ENCODE measurements around the gene TAF11L10. TPM values are rescaled to one million over a fixed set of nuclear protein-coding genes. Genes with fewer than 3 reads are reported as not detected.
"Not testable (repeated sequence)": the region's sequence is repeated elsewhere in the genome, so short reads cannot be mapped to it uniquely, and the experiment has no call there.

TAF11L10 gene
- not detected in 2 replicates for total RNA-seq (2014; rRNA removed; shearing (Covaris generic))

DNA sequence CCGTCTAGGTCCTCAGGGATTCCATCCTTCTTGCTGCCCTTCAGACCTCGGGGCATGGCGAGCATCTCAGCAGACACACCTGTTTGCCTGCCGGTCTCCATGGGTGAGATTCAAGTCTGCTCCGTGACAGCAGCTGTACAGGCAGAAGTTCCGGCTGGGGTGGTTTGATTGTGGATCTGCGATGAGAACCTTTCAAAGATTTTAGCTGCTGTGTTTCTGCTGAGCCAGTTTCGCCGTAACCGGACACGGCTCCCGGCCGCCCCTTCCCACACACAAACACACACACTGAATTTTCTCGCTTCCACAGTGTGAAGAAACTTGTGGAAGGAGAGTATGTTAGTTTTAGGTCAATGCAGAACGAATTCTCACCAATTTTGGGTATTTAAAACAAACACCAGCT is at the start of gene TAF11L10:
TAF11L10 (minus strand) TSS at position 101 of the 400 bp plus-strand sequence.
- not testable (repeated sequence) for H3K27ac ChIP-seq; H3K27me3 ChIP-seq; H3K36me3 ChIP-seq; DNase-seq; H3K4me3 ChIP-seq; H3K9me3 ChIP-seq (replicated peaks); H3K4me1 ChIP-seq

DNA sequence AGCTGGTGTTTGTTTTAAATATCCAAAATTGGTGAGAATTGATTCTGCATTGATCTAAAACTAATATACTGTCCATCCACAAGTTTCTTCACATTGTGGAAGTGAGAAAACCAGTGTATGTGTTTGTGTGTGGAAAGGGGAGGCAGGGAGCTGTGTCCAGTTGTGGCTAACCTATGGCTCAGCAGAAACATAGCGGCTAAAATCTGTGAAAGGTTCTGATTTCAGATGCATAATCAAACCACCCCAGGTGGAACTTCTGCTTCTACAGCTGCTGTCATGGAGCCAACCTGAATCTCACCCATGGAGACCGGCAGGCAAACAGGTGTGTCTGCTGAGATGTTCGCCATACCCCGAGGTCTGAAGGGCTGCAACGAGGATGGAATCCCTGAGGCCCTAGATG is 36.5 kb upstream of the TAF11L10 start, which contains the start of gene TAF11L14:
TAF11L14 (plus strand) TSS at position 301 of the 400 bp plus-strand sequence.
- no peaks in the 10 kb centered on the region for H3K27me3 ChIP-seq
- H3K36me3 ChIP-seq: no peaks in the 10 kb centered on the region
- H3K27ac ChIP-seq: no peak within 1 kb of the TSS
- H3K9me3 ChIP-seq (replicated peaks): no peaks in the 10 kb centered on the region
- no peak within 1 kb of the TSS for H3K4me3 ChIP-seq
- no peak for DNase-seq
- H3K4me1 ChIP-seq: no peaks in the 10 kb centered on the region

DNA sequence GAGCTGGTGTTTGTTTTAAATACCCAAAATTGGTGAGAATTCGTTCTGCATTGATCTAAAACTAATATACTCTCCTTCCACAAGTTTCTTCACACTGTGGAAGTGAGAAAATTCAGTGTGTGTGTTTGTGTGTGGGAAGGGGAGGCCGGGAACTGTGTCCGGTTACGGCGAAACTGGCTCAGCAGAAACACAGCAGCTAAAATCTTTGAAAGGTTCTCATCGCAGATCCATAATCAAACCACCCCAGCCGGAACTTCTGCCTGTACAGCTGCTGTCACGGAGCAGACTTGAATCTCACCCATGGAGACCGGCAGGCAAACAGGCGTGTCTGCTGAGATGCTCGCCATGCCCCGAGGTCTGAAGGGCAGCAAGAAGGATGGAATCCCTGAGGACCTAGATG is 34.2 kb upstream of the TAF11L10 start, which contains the start of gene TAF11L13:
TAF11L13 (plus strand) TSS at position 301 of the 400 bp plus-strand sequence.
- not testable (repeated sequence) for H3K4me1 ChIP-seq; H3K36me3 ChIP-seq; H3K4me3 ChIP-seq; H3K9me3 ChIP-seq (replicated peaks); H3K27me3 ChIP-seq; DNase-seq; H3K27ac ChIP-seq

DNA sequence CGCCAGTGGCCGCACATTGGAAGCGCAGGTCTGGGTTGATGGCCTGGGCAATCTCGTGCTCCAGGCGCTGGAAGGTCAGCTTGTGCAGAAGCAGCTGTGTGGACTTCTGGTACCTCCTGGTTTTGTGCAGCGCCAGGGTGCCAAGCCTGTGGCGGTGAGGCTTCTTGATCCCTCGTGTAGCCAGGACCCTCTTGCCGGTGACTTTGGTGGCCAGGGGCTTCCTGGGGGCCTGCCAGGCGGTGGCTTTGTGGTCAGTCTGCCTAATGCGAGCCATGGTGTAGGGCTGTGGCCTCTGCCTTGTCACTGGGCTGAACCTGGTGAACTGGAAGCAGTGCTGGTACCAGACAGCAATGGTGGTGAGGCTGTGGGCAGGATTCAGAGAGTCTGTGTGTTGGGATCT is 28.1 kb upstream of the TAF11L10 start:
- H3K4me1 ChIP-seq: no peaks in the 10 kb centered on the region

DNA sequence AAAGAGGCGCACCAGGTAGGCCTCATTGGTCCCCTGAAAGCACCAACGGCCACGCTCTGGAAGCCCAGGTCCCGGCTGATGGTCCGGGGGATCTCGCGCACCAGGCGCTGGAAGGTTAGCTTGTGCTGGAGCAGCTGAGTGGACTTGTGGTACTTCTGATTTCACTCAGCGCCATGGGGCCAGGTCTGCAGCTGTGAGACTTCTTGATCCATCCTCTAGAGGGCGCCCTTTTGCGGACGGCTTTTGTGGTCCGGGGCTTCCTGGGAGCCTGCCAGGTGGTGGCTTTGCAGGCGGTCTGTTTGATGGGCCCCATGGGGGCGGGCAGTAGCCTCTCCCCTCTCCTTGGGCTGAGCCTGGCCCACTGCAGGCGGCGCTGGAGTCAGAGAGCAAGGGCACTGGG is 23.0 kb upstream of the TAF11L10 start:
- peak in 1 of 2 experiments; percentile 3 for DNase-seq
- Histone ChIP-seq H3K4me1 (no peaks in the 10 kb centered on the region), H3K9me3 (replicated peaks) (no peaks in the 10 kb centered on the region), H3K27me3 (no peaks in the 10 kb centered on the region), H3K36me3 (no peaks in the 10 kb centered on the region), H3K27ac (no peak overlapping the region), H3K4me3 (no peak overlapping the region)

More for the DNA sequence above, 28.1 kb upstream of the TAF11L10 start:
- DNase-seq: no peak
- Histone ChIP-seq H3K36me3 (no peaks in the 10 kb centered on the region), H3K4me3 (no peak overlapping the region), H3K27me3 (no peaks in the 10 kb centered on the region), H3K9me3 (replicated peaks) (no peaks in the 10 kb centered on the region), H3K27ac (no peak overlapping the region)

DNA sequence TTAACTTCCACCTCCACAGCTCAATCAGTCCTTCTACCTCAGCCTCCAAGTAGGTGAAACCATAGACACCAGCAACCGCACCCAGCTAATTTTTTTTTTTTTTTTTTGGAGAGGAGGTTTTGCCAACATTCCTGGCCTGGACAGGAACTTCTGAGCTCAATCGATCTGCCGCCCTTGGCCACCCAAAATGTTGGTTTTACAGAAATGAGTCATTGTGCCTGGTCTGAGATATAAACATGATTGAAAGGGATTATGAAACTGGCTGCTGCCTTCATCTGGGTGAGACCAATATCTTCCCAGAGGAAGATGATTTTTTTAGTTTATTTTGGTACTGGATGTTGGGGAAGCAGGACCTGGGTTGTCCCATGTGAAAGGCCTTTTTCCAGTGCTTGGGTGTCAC is 21.7 kb upstream of the TAF11L10 start:
- Histone ChIP-seq H3K9me3 (replicated peaks) (no peaks in the 10 kb centered on the region), H3K36me3 (no peaks in the 10 kb centered on the region), H3K27me3 (no peaks in the 10 kb centered on the region), H3K27ac (no peak overlapping the region), H3K4me1 (no peaks in the 10 kb centered on the region), H3K4me3 (no peak overlapping the region)
- no peak for DNase-seq

DNA sequence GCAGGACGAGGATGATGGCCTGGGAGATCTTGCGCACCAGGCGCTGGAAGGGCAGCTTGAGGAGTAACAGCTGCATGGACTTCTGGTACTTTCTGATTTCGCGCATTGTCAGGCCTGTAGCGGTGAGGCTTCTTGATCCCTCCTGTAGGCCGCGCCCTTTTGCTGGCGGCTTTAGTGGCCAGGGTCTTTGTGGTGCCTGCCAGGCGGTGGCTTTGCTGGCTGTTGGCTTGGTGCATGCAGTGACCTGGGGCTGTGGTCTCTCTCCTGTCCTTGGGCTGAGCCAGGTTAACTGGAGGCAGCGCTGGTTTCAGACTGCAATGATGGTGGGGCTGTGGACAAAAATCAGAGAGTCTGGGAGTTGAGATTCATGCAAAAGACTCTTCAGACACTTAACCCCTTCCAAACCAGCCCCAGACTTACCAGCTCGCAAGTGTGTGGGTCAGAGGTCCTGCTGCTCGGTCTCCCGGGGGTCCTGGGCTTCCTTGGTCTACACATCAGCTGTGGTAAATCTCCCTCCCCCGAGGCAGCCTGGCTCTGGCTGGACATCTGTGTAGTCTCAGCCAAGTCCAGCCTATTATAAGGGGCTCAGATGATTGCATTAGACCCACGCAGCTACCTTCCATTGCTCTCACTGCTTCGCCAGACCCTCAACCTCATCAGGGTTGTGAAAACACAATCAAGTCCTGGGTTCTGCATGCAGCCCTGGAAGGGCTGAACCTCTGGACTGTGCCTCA is 17.4 kb upstream of the TAF11L10 start:
- Histone ChIP-seq H3K4me3 (no peak overlapping the region), H3K27me3 (no peaks in the 10 kb centered on the region)

DNA sequence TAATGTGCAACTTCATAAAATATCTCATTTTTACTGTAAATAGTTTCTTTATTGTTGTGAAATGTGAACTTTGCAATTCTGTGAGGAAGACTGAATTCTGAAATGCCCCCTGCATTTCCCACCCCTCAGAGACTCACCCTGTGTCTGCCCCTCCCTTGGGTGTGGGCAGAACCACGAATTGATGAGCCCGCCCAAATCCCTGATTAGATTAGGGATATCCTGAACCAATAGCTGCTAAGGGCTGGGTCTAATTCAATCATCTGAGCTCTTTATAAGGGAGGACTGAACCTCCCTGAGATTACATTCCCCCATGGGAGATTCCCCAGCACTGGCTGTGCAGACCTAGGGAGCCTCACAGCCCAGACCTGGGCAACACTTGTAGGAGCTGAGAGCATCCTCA is 12.5 kb upstream of the TAF11L10 start, which contains the start of gene TAF11L12:
TAF11L12 (plus strand) TSS at position 301 of the 400 bp plus-strand sequence.
- H3K27me3 ChIP-seq; DNase-seq; H3K9me3 ChIP-seq (replicated peaks); H3K27ac ChIP-seq; H3K36me3 ChIP-seq; H3K4me1 ChIP-seq; H3K4me3 ChIP-seq: not testable (repeated sequence)

More for the DNA sequence above, 17.4 kb upstream of the TAF11L10 start:
- Histone ChIP-seq H3K9me3 (replicated peaks) (no peaks in the 10 kb centered on the region), H3K36me3 (no peaks in the 10 kb centered on the region), H3K27ac (no peak overlapping the region), H3K4me1 (no peaks in the 10 kb centered on the region)
- DNase-seq: no peak

DNA sequence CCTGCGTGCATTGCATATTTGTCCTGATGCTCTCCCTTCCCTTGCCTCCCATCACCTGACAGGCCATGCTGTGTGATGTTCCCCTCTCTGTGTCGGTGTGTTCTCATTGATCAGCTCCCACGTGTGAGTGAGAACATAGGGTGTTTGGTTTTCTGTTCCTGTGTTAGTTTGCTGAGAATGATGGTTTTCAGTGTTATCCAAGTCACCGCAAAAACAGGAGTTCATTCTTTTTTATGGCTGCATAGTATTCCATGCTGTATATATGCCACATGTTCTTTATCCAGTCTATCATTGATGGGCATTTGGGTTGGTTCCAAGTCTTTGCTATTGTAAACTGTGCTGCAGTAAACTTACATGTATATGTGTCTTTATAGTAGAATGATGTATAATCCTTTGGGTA is 9.8 kb upstream of the TAF11L10 start:
- not testable (repeated sequence) for H3K4me3 ChIP-seq; H3K27ac ChIP-seq; DNase-seq; H3K4me1 ChIP-seq; H3K27me3 ChIP-seq; H3K9me3 ChIP-seq (replicated peaks); H3K36me3 ChIP-seq

DNA sequence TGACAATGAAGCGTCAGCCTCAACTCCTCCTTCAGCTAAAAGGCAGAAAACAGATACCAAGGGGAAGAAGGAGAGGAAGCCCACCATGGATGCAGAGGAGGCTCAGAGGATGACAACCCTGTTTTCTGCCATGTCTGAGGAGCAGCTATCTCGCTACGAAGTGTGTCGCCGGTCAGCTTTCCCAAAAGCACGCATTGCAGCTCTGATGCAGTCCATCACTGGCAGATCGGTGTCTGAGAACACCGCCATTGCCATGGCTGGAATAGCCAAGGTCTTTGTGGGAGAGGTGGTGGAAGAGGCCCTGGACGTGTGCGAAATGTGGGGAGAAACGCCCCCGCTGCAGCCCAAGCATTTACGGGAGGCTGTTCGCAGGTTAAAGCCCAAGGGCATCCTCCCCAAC is 7.3 kb upstream of the TAF11L10 start:
- DNase-seq: no peak
- H3K27ac ChIP-seq: no peak overlapping the region

DNA sequence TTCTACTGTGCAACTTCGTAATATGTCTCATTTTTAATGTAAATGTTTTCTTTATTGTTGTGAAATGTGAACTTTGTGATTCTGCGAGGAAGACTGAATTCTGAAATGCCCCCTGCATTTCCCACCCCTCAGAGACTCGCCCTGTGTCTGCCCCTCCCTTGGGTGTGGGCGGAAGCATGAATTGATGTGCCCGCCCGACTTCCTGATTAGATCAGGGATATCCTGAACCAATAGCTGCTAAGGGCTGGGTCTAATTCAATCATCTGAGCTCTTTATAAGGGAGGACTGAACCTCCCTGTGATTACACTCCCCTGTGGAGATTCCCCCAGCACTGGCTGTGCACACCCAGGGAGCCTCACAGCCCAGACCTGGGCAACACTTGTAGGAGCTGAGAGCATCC is 6.3 kb upstream of the TAF11L10 start, which contains the start of gene TAF11L11:
TAF11L11 (plus strand) TSS at position 304 of the 400 bp plus-strand sequence.
- not testable (repeated sequence) for H3K4me1 ChIP-seq; H3K27me3 ChIP-seq; H3K27ac ChIP-seq; DNase-seq; H3K4me3 ChIP-seq; H3K36me3 ChIP-seq; H3K9me3 ChIP-seq (replicated peaks)

More for the DNA sequence above, 7.3 kb upstream of the TAF11L10 start:
- H3K4me1 ChIP-seq: no peaks in the 10 kb centered on the region
- no peaks in the 10 kb centered on the region for H3K36me3 ChIP-seq
- no peaks in the 10 kb centered on the region for H3K9me3 ChIP-seq (replicated peaks)
- H3K4me3 ChIP-seq: no peak overlapping the region
- H3K27me3 ChIP-seq: no peaks in the 10 kb centered on the region

DNA sequence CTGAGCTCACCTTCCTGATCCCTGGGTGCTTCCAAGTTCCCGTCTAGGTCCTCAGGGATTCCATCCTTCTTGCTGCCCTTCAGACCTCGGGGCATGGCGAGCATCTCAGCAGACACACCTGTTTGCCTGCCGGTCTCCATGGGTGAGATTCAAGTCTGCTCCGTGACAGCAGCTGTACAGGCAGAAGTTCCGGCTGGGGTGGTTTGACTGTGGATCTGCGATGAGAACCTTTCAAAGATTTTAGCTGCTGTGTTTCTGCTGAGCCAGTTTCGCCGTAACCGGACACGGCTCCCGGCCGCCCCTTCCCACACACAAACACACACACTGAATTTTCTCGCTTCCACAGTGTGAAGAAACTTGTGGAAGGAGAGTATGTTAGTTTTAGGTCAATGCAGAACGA is 3.4 kb downstream of the TAF11L10 start, which contains the start of gene TAF11L9:
TAF11L9 (minus strand) TSS at position 140 of the 400 bp plus-strand sequence.
- H3K27ac ChIP-seq; H3K4me3 ChIP-seq; H3K36me3 ChIP-seq; H3K27me3 ChIP-seq; H3K4me1 ChIP-seq; H3K9me3 ChIP-seq (replicated peaks); DNase-seq: not testable (repeated sequence)

DNA sequence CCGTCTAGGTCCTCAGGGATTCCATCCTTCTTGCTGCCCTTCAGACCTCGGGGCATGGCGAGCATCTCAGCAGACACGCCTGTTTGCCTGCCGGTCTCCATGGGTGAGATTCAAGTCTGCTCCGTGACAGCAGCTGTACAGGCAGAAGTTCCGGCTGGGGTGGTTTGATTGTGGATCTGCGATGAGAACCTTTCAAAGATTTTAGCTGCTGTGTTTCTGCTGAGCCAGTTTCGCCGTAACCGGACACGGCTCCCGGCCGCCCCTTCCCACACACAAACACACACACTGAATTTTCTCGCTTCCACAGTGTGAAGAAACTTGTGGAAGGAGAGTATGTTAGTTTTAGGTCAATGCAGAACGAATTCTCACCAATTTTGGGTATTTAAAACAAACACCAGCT is 6.8 kb downstream of the TAF11L10 start, which contains the start of gene TAF11L8:
TAF11L8 (minus strand) TSS at position 101 of the 400 bp plus-strand sequence.
- H3K27me3 ChIP-seq; H3K9me3 ChIP-seq (replicated peaks); H3K4me3 ChIP-seq; DNase-seq; H3K27ac ChIP-seq; H3K36me3 ChIP-seq; H3K4me1 ChIP-seq: not testable (repeated sequence)

DNA sequence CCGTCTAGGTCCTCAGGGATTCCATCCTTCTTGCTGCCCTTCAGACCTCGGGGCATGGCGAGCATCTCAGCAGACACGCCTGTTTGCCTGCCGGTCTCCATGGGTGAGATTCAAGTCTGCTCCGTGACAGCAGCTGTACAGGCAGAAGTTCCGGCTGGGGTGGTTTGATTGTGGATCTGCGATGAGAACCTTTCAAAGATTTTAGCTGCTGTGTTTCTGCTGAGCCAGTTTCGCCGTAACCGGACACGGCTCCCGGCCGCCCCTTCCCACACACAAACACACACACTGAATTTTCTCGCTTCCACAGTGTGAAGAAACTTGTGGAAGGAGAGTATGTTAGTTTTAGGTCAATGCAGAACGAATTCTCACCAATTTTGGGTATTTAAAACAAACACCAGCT is 12.0 kb downstream of the TAF11L10 start, which contains the start of gene TAF11L7:
TAF11L7 (minus strand) TSS at position 101 of the 400 bp plus-strand sequence.
- H3K9me3 ChIP-seq (replicated peaks); H3K36me3 ChIP-seq; H3K4me1 ChIP-seq; H3K27ac ChIP-seq; H3K27me3 ChIP-seq; H3K4me3 ChIP-seq; DNase-seq: not testable (repeated sequence)

All from SJCRH30 (cell line).